Stimulated activated CD8-positive, alpha-beta memory T cell treated with anti-CD3 and anti-CD28 coated beads, Interleukin-12 subunit alpha, Interleukin-12 subunit beta, amount 100 ng/mL, for 1 hour (primary cell): ENCODE data around the gene DOCK9.

ENCODE experiments used
- DNase-seq: peaks from one replicate; pipeline ENCODE4 v3.0.0-alpha.2; 2020; ENCODE audit warnings: low read depth

Gene DOCK9

GRCh38 chr13:98795220-98795619 is 182.6 kb downstream of the DOCK9 start:
- no peak for DNase-seq

DNA sequence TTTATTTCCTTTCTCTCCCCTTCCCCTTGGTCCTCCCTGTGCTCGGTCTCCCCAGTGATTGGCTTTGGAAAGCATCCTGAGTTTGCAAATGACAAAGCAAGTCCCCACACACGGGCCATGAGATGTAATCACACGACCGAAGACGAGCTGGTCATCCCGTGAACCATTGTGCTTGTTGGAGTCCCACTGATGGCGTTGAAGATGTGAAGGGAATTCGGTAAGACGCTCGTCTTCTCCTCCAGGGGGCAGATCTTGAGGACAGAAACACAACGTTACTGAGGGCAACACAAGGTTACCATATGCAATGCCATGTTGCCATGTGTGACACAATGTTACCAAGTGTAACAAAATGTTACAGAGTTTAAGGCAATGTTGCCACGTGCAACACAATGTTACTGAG is 183.4 kb downstream of the DOCK9 start:
- DNase-seq = no peak

DNA sequence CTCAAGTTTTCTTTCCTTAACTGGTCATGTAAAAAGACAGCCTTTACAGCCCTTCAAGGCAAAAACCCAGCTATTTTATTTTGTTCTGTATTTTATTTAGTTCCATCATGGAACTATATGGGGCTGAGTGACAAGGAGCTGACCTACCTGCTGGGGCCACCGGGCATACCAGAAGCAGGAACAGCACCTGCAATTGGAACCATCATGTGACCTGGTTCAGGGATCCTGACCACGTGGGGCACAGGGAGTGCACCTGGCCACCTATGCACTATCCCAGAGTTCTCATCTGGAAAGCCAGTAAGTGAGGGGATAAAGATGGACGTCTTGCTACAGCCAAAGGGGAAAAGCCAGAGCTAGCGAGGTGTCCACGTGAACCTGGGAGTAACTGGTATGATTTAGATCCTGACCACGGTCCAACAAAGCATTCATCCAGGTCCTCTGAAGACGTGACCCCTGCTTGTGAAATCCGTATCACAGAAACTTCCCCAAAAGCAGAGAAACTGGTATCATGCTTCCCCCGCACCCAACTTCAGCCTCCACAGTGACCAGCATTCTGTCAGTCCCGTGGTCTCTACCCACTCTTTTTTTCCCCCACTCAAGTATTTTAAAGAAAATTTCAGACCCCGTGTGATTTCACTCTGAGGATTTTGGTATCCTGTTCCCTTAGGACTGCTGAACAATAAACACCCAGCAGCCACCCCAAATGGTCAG is 184.9 kb downstream of the DOCK9 start:
- DNase-seq = no peak

DNA sequence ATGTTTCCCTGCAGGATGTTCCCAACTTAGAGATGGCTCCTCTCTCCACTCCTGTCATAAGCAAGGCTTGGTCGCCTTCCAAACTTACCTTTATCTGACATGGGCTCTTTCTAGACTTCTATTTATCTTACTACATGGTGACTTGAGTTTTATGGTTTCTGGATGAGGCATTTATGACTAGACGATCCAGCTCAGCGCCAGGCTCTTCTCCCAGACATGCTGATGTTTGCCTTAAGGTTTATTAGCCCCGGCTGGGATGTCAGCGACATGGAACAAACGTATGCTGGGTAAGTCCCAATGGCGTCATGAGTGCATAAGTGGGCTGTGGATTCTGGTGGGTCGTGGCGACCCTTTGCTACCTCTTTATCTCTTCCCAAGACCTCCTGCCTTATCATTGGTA is 185.5 kb downstream of the DOCK9 start:
- no peak for DNase-seq

DNA sequence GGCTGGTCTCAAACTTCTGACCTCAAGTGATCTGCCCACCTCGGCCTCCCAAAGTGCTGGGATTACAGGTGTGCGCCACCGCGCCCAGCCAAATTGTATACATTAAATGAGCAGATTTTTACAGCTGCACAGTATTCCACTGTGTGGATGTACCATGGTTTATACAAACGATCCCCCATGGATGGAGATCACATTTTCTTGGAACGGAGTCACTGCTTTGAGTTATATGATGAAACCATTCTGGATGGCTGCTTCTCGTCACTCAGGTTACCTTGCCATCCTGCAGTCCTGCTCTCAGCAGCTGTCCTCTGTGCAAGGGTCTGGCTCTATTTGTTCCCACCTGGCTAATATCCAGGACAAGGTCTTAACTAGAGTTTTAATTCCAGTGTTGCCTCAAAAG is 186.3 kb downstream of the DOCK9 start:
- no peak for DNase-seq

DNA sequence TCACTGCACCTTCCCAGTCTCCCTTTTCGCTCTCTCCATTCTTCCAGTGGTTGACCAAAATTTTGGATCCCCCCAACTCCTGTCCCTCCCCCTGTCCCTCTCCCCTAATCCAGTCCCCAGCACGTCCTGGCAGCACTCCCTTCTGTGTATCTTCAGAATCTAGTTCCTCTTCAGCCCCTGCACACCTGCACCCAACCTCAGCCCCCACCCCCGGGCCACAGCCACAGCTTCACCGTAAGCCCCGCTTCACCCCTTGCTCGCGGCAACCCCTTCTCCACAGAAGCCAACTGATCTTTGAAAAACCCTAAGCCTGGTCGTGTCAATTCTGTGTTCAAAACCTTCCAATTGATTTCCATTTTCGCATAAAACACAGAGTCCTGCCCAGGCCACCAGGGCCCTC is 189.9 kb downstream of the DOCK9 start:
- DNase-seq = no peak

DNA sequence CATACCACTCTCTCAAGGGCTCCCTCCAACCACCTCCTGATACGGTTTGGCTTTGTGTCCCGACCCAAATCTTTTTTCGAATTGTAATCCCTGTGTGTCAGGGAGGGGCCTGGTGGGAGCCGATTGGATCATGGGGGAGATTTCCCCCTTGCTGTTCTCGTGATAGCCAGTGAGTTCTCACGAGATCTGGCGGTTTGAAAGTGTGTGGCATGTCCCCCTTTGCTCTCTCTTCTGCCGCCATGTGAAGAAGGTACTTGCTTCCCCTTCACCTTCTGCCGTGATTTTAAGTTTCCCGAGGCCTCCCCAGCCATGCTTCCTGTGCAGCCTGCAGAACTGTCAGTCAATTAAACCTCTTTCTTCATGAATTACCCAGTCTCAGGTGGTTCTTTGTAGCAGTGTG is 190.7 kb downstream of the DOCK9 start:
- no peak for DNase-seq

- no peak for DNase-seq
These were observed 191.8 kb downstream of the DOCK9 start for GRCh38 chr13:98786023-98786422.

DNA sequence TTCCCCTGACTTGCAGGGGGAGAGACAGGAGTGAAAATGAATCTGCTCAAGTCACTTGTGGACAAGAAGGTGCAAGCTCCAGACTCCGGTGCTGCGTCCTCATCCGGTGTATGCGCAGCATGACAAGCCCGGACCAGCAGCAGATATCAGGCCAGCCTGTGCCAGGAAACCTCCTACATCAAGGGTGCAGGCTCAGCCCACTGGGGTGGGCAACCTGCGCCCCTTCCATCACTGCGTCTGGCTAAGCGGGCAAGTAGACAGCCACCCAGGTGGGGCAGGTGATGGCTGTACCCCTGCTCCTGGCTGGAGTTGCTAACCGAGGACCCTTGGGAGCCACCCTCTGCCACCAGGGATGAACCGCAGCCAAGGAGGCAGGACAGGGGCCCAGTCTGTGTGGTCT is 192.5 kb downstream of the DOCK9 start:
- no peak for DNase-seq

DNA sequence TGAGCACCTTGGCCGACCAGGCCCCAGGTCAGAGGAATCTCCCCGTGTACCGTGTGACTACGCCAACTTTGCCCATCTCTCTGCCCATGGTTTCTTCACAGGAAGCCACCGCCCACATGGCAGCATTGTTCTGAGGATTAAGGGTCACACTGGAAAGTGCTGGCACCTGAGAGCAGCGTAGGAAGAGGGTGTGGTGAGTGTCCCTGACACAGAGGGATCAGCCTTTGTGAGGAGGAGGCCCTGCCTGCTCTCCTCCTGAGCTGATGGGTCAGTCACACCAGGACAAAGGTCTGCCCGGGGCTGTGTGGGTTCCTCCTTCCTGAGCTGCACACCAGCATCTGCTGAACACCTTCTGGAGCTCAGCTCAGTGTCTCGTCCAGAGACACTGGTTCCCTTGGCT is 193.2 kb downstream of the DOCK9 start:
- DNase-seq = no peak

DNA sequence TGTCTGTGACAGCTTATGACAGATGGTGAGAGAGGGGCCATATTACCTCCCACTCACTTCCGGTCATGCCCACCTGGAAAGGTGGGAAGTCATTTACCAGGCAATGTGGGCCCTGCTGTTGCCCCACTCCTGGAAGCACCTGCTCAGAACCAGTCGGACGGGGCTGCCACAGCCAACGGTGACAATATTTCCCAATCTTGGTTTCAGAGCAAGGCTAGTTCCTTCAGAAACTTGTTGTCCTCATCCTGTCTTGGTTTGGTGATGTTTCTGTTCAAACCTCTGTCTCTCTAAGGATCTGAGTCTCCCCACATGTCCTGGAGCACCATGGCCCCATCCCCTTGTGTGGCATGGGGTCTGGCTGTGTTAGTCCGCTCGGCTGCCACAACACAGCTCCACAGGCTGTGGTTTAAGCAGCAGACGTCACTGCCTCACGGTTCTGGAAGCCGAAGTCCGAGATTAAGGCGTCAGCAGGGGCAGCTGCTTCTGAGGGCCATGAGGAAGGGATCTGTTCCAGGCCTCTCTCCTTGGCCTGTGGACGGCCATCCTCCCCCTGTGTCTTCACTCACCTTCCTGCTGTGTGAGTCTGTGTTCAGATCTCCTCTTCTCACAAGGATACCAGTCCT is 193.9 kb downstream of the DOCK9 start:
- no peak for DNase-seq

GRCh38 chr13:98782654-98783053 is 195.2 kb downstream of the DOCK9 start:
- DNase-seq = no peak

DNA sequence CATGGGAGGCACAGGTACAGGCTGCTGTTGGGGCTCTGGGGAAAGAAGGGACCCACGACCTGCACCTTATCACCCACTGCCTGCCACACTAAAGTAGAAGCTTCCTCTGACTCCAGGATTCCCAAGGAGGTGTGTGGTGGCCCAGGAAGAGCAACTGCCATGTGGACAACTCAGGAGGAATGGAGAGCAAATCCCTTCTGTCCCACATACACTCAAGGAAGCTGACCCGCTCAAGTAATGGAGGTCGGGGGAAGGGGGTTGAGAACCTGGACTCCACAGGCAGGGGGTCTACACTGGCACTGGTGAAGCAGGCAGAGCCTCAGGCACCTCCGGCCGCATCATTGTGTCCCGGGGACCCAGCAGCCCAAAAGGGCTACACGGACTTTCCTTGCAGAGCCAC is 196.0 kb downstream of the DOCK9 start:
- DNase-seq = no peak

- no peak for DNase-seq
These were observed 196.4 kb downstream of the DOCK9 start for GRCh38 chr13:98781470-98781869.

DNA sequence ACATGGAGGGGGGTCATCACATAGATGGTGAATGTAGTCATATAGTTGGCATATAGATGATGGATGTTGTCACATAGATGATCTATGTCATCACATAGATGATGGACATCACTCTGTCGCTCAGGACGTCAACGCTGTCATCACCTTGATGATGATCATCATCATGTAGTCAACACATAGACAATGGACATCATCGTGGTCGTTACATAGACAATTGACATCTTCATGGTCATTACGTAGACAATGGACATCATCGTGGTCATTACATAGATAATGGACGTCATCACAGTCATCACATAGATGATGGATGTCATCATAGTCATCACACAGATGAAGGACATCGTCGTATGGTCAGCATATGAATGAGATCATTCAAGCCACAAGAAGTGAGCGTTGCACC is 196.8 kb downstream of the DOCK9 start:
- no peak for DNase-seq

- no peak for DNase-seq
These were observed 197.4 kb downstream of the DOCK9 start for GRCh38 chr13:98780451-98780850.

DNA sequence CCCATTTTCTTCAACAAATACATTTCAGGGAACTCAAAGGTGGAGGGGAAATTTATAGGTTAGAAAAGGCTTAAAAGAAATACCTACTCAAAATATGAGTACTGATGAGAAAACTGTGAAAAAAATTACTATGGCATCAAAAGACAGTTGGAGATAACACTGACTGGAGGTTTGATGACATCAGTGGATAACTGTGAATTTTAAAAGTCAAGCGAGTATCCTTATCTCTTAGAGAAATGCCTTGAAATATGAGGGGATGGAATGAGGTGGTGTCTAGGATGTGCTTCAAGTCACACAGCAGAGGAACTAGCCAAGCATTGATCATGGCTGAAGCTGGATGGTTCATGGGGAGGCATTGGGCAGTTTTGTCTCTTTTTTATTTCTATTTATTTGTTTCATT is 198.2 kb downstream of the DOCK9 start:
- DNase-seq = no peak

- DNase-seq = no peak
These were observed 199.1 kb downstream of the DOCK9 start for GRCh38 chr13:98778749-98779148.

- DNase-seq = no peak
These were observed 201.2 kb downstream of the DOCK9 start for GRCh38 chr13:98776644-98777043.

- no peak for DNase-seq
These were observed 201.8 kb downstream of the DOCK9 start for GRCh38 chr13:98775844-98776598.

DNA sequence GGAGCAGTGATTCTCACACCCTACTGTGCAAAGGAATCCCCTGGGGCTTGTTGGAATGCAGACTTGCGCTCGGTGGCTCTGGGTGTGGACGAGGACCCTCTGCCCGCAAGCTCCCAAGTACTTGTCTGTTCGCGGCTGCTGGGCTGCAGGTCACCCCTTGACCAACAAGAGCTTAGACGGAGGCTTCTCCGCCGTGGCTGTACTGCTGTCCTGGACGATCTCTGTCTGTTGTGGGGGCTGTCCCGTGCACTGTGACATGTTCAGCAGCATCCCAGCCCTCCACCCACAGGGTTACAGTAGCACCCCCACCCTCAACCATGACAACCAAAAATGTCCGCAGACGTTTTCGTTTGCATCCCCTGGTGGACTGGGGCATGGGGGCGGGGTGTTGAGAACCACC is 202.5 kb downstream of the DOCK9 start:
- no peak for DNase-seq

DNA sequence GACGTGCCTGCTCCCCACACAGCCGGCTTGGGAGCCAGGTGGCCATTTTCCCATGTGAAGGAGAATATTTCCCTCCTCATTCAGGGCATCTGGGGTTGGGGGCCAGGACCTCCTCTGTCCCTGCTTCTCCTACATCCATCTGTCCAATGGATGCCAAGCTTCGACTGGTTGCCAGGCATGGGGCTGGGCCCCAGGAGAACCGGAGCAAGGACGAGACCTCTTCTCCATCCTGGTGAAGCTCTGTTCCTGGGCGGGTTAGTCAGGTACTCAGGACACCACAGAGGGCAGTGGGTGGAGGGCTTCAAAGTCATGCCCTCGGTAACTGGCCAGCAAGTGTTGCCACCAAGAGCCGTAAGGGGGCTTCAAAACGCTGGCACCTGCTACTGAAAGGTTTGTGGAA is 203.1 kb downstream of the DOCK9 start:
- DNase-seq = no peak

DNA sequence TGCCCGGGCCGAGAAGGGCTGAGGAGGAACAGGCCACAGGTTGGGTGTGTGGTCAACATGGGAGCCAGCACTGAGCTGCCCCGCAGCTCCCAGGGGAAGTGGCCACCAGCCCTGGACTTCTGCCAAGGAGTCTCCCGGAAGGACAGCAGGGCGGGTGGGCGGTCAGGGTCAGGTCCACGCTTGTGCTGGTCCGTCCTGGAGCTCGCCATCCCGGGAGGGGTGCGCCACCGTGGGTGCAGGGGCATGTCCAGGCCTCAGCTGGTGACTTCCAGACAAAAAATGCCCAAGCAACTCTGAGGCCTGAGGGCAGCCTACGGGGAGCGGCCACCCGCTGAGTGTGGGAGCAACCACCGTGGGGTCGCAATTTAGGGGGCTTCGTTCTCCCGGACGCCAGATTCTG is 203.9 kb downstream of the DOCK9 start:
- no peak for DNase-seq
